AG04450 (cell line): ENCODE data around the gene PLAC9. TPM values are rescaled to one million over a fixed set of nuclear protein-coding genes. Genes with fewer than 3 reads are reported as not detected.
"Not testable (repeated sequence)": the region's sequence is repeated elsewhere in the genome, so short reads cannot be mapped to it uniquely, and the experiment has no call there.

Experiments
- CTCF ChIA-PET: fragments of 300-600, 350-600 bp; formaldehyde crosslinking; extraction: SDS; loops from one replicate; lab custom pipeline; 2022; ENCODE audit warnings: antibody characterized with exemption, inconsistent platforms; lab: Charles Lee
- POLR2A ChIA-PET: fragments of 350-600 bp; formaldehyde crosslinking; extraction: SDS; loops from one replicate; lab custom pipeline; 2021; ENCODE audit warnings: antibody characterized with exemption, inconsistent platforms; lab: Yijun Ruan, JAX
- DNase-seq: peaks from one replicate; pipeline ENCODE4 v3.0.0-alpha.2; 2011; ENCODE audit warnings: low read depth, low spot score
- H3K27ac ChIP-seq: one replicate; pipeline ENCODE4 v1.5.1; 2012; ENCODE audit warnings: low read depth, low read length, control low read depth
- H3K27me3 ChIP-seq: one replicate; pipeline ENCODE4 v1.6.0; 2012; ENCODE audit warnings: low read length; ENCODE audit not compliant: control insufficient read depth, insufficient read depth
- H3K4me3 ChIP-seq: 2 replicates; pipeline ENCODE4 v1.5.1; 2011; ENCODE audit warnings: mild to moderate bottlenecking, low read depth, low read length, control low read depth
- H3K9me3 ChIP-seq: 2 replicates; pipeline ENCODE4 v1.5.1; 2012; ENCODE audit warnings: low read length; ENCODE audit not compliant: control insufficient read depth, insufficient read depth
- CTCF ChIP-seq: IDR thresholded peaks from 2 replicates; pipeline ENCODE4 v1.5.1; 2011; ENCODE audit warnings: low read depth, low read length, control low read depth, inconsistent platforms
- polyA plus RNA-seq: library from polyadenylated mRNA; depleted of rRNA; stranded (reverse); fragments of >200 nt; gene quantifications from 2 replicates; pipeline ENCODE4 v1.2.3, GENCODE V29; 2011

The PLAC9 gene
- polyA plus RNA-seq, 1 experiment, result 11.5 TPM

- no peaks in the 10 kb centered on the region for H3K9me3 ChIP-seq
- H3K27ac ChIP-seq, result no peak overlapping the region
- peak overlapping the region; percentile 64 for H3K4me3 ChIP-seq
- TF ChIP-seq CTCF, result no peak
- H3K27me3 ChIP-seq, result no peaks in the 10 kb centered on the region
- no peak for DNase-seq
- ChIA-PET POLR2A (interaction anchor here (1.0 kb wide), 1 partner anchor 29 kb away, joined by 3 read pairs; no protein-coding TSS in a partner anchor), CTCF (interaction anchor here (1.3 to 2.8 kb wide), 3 partner anchors 11 to 89 kb away, joined by 4 to 10 read pairs (median 6); no protein-coding TSS in a partner anchor)
Measured at GRCh38 chr10:80133206-80133605, 676 bp downstream of the PLAC9 start.

- POLR2A ChIA-PET, result interaction anchor here (1.0 kb wide), 1 partner anchor 29 kb away, joined by 3 read pairs; no protein-coding TSS in a partner anchor
- not testable (repeated sequence) for H3K27me3 ChIP-seq, H3K9me3 ChIP-seq, H3K27ac ChIP-seq, DNase-seq
- peak overlapping the region; percentile 64 for H3K4me3 ChIP-seq
- CTCF ChIA-PET, result interaction anchor here (1.3 to 2.8 kb wide), 3 partner anchors 10 to 89 kb away, joined by 4 to 10 read pairs (median 6); no protein-coding TSS in a partner anchor
Measured at GRCh38 chr10:80133687-80134086, 1.2 kb downstream of the PLAC9 start.

- CTCF ChIA-PET, result interaction anchor here (1.3 to 1.5 kb wide), 2 partner anchors 87 to 125 kb away, joined by 3 to 4 read pairs; no protein-coding TSS in a partner anchor
- POLR2A ChIA-PET, result interaction anchor here (0.8 kb wide), 1 partner anchor 22 kb away, joined by 3 read pairs; no protein-coding TSS in a partner anchor
- H3K9me3 ChIP-seq, result no peaks in the 10 kb centered on the region
- peak overlapping the region; percentile 73 for H3K27ac ChIP-seq
- H3K4me3 ChIP-seq, result no peak overlapping the region
- H3K27me3 ChIP-seq, result no peaks in the 10 kb centered on the region
- DNase-seq, result peak; percentile 65
- TF ChIP-seq CTCF, result no peak
Measured at GRCh38 chr10:80136134-80136571, 3.6 kb downstream of the PLAC9 start.

- Histone ChIP-seq H3K27me3 (no peaks in the 10 kb centered on the region), H3K9me3 (no peaks in the 10 kb centered on the region), H3K4me3 (no peak overlapping the region), H3K27ac (peak overlapping the region; percentile 70)
- ChIA-PET CTCF (interaction anchor here (1.2 to 1.6 kb wide), 5 partner anchors 16 to 124 kb away, joined by 3 to 7 read pairs (median 3); no protein-coding TSS in a partner anchor), POLR2A (interaction anchor here (0.6 kb wide), 1 partner anchor 58 kb away, joined by 3 read pairs; no protein-coding TSS in a partner anchor)
- peak; percentile 41 for DNase-seq
- no peak for TF ChIP-seq CTCF
Measured at GRCh38 chr10:80137031-80137862, 4.7 kb downstream of the PLAC9 start.

GRCh38 chr10:80137920-80138319 is 5.4 kb downstream of the PLAC9 start:
- TF ChIP-seq CTCF, result no peak
- no peak for DNase-seq
- no peak overlapping the region for H3K4me3 ChIP-seq
- no peaks in the 10 kb centered on the region for H3K9me3 ChIP-seq
- ChIA-PET POLR2A (no interaction called here), CTCF (interaction anchor here (1.2 to 1.6 kb wide), 3 partner anchors 15 to 84 kb away, joined by 3 to 7 read pairs (median 3); no protein-coding TSS in a partner anchor)
- H3K27me3 ChIP-seq, result no peaks in the 10 kb centered on the region
- peak overlapping the region; percentile 47 for H3K27ac ChIP-seq
